ENCODE measurements around the gene COIL. TPM values are rescaled to one million over a fixed set of nuclear protein-coding genes. Genes with fewer than 3 reads are reported as not detected.

Gene COIL
- total and polyA plus RNA-seq, 2 donors (not counting 1 experiment from before 2014, with no cell fraction given): 7.3 to 12.1 TPM

DNA sequence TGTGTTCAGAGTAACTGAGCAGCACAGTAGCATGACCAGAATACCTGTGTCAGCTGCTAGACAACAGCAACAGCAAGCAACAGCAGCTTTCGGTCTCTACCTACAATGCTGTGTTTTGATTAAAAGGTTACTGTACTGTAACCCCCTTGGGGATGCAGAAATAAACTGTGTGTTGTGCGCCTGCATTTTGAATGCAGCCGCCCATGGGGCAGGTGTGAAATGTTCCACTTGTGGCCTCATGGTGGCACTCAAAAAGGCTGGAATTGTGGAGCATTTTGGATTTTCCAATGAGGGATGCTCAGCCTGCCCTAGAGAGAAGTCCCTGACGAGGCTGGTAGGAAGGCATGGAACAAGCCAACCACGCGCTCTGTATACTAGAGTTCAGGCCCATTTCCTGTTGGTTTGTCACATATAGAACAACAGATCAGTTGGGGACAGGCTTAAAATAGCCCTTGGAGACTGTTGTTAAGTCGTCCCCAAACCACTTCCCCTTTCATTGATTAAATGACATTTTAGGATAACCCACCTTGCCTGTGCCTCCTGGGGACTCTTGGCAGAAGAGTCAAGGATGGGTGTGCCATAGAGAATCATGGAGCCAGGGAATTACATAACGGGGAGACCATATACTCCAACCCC lies 44.2 kb upstream of the COIL start:
- Histone ChIP-seq H4K20me1 (ENCODE audit: control insufficient read depth, extremely low read depth, insufficient read depth, low read length) (no peaks in the 10 kb centered on the region), H2AFZ (ENCODE audit: low read length) (no peak overlapping the region), H3K9me3 (ENCODE audit: control insufficient read depth, insufficient read depth, low read depth, low read length) (no peaks in the 10 kb centered on the region), H3K9ac (ENCODE audit: insufficient read depth, low read length) (no peak overlapping the region), H3K4me2 (ENCODE audit: extremely low read depth, insufficient read depth, low read length) (no peak overlapping the region), H3K27ac (ENCODE audit: insufficient read depth, low read length) (no peak overlapping the region), H3K79me2 (ENCODE audit: control insufficient read depth, insufficient read depth, low read length) (no peaks in the 10 kb centered on the region), H3K4me3 (replicated peaks in 1 of 4; ENCODE audit: control extremely low read depth in 1 of 4, insufficient read depth in 1 of 4, low read depth in 3 of 4, low read length in 4 of 4) (no peak overlapping the region), H3K27me3 (ENCODE audit: control insufficient read depth, insufficient read depth, low read length) (no peaks in the 10 kb centered on the region), H3K4me1 (ENCODE audit: control insufficient read depth, extremely low read depth, insufficient read depth, low read length) (no peaks in the 10 kb centered on the region), H3K36me3 (ENCODE audit: control insufficient read depth, insufficient read depth, low read length) (peaks cover 6% of the 10 kb centered on the region)
- DNase-seq (ENCODE audit: low read depth in 2 of 2): no peak
- TF ChIP-seq, protein P1, sequence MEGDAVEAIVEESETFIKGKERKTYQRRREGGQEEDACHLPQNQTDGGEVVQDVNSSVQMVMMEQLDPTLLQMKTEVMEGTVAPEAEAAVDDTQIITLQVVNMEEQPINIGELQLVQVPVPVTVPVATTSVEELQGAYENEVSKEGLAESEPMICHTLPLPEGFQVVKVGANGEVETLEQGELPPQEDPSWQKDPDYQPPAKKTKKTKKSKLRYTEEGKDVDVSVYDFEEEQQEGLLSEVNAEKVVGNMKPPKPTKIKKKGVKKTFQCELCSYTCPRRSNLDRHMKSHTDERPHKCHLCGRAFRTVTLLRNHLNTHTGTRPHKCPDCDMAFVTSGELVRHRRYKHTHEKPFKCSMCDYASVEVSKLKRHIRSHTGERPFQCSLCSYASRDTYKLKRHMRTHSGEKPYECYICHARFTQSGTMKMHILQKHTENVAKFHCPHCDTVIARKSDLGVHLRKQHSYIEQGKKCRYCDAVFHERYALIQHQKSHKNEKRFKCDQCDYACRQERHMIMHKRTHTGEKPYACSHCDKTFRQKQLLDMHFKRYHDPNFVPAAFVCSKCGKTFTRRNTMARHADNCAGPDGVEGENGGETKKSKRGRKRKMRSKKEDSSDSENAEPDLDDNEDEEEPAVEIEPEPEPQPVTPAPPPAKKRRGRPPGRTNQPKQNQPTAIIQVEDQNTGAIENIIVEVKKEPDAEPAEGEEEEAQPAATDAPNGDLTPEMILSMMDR (conservative IDR thresholded peaks at IDR 0.05 in 1 of 2, IDR thresholded peaks at IDR 0.05 in 1 of 2; ENCODE audit: low read depth in 1 of 2, low read length in 2 of 2): peak in 1 of 2 donors; percentile 2
- no peak for TF ChIP-seq EZH2 (IDR thresholded peaks at IDR 0.05; ENCODE audit: low read length, missing control alignments)

DNA sequence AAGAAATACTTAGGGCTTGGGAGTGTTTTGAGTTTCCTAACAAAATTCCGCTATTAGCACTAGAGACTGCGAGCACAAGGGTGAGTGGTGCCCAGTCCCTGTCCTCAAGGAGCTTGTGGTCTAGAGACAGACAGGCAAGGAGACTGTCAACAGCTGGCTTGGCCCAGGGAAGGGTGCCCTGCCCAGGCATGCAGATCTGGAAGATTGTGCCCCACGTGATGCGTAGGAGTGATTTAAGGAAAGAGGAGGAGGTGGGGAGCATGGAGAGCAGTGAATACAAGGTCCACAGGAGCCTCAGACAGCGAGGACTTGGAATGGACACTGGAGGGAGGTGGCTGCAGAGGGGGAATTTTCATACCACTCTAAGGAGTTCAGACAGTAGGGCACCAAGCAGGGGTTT lies 42.1 kb upstream of the COIL start:
- H3K36me3 ChIP-seq (ENCODE audit: control insufficient read depth, insufficient read depth, low read length): peaks cover 6% of the 10 kb centered on the region
- no peak overlapping the region for H3K27ac ChIP-seq (ENCODE audit: insufficient read depth, low read length)
- no peak overlapping the region for H3K4me2 ChIP-seq (ENCODE audit: extremely low read depth, insufficient read depth, low read length)
- no peak overlapping the region for H2AFZ ChIP-seq (ENCODE audit: low read length)
- no peak overlapping the region for H3K9ac ChIP-seq (ENCODE audit: insufficient read depth, low read length)
- no peaks in the 10 kb centered on the region for H3K4me1 ChIP-seq (ENCODE audit: control insufficient read depth, extremely low read depth, insufficient read depth, low read length)
- H3K9me3 ChIP-seq (ENCODE audit: control insufficient read depth, insufficient read depth, low read depth, low read length): no peaks in the 10 kb centered on the region
- H4K20me1 ChIP-seq (ENCODE audit: control insufficient read depth, extremely low read depth, insufficient read depth, low read length): no peaks in the 10 kb centered on the region
- no peak for DNase-seq (ENCODE audit: low read depth in 2 of 2)
- no peaks in the 10 kb centered on the region for H3K27me3 ChIP-seq (ENCODE audit: control insufficient read depth, insufficient read depth, low read length)
- no peak for TF ChIP-seq EZH2 (IDR thresholded peaks at IDR 0.05; ENCODE audit: low read length, missing control alignments)
- TF ChIP-seq, protein P1 (conservative IDR thresholded peaks at IDR 0.05 in 1 of 2, IDR thresholded peaks at IDR 0.05 in 1 of 2; ENCODE audit: low read depth in 1 of 2, low read length in 2 of 2): no peak
- no peak overlapping the region for H3K4me3 ChIP-seq (replicated peaks in 1 of 4; ENCODE audit: control extremely low read depth in 1 of 4, insufficient read depth in 1 of 4, low read depth in 3 of 4, low read length in 4 of 4)
- no peaks in the 10 kb centered on the region for H3K79me2 ChIP-seq (ENCODE audit: control insufficient read depth, insufficient read depth, low read length)

DNA sequence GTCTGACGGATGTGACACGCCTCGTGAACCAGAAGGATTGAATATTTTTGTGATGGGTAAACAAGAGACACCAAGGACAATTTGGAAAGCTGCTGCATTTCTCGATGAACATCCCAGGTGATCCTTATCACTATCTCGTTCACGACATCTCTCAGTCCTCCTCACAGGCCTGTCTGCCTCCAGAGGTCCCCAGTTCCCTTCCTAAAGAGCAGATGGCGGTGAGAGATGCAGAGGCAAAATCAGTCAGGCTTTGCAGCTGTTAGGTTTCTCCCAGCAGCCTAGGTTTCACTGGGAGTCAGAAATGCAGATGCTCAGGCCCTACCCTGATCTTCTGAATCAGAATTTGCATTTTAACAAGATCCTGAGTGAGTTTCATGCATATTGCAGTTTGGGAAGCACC lies 40.7 kb upstream of the COIL start:
- Histone ChIP-seq H4K20me1 (ENCODE audit: control insufficient read depth, extremely low read depth, insufficient read depth, low read length) (no peaks in the 10 kb centered on the region), H3K9ac (ENCODE audit: insufficient read depth, low read length) (no peak overlapping the region), H3K36me3 (ENCODE audit: control insufficient read depth, insufficient read depth, low read length) (peaks cover 6% of the 10 kb centered on the region), H3K9me3 (ENCODE audit: control insufficient read depth, insufficient read depth, low read depth, low read length) (no peaks in the 10 kb centered on the region), H2AFZ (ENCODE audit: low read length) (no peak overlapping the region), H3K27me3 (ENCODE audit: control insufficient read depth, insufficient read depth, low read length) (no peaks in the 10 kb centered on the region), H3K4me3 (replicated peaks in 1 of 4; ENCODE audit: control extremely low read depth in 1 of 4, insufficient read depth in 1 of 4, low read depth in 3 of 4, low read length in 4 of 4) (no peak overlapping the region), H3K79me2 (ENCODE audit: control insufficient read depth, insufficient read depth, low read length) (no peaks in the 10 kb centered on the region), H3K27ac (ENCODE audit: insufficient read depth, low read length) (no peak overlapping the region), H3K4me2 (ENCODE audit: extremely low read depth, insufficient read depth, low read length) (no peak overlapping the region), H3K4me1 (ENCODE audit: control insufficient read depth, extremely low read depth, insufficient read depth, low read length) (no peaks in the 10 kb centered on the region)
- no peak for DNase-seq (ENCODE audit: low read depth in 2 of 2)
- TF ChIP-seq EZH2 (IDR thresholded peaks at IDR 0.05; ENCODE audit: low read length, missing control alignments): no peak
- TF ChIP-seq, protein P1 (conservative IDR thresholded peaks at IDR 0.05 in 1 of 2, IDR thresholded peaks at IDR 0.05 in 1 of 2; ENCODE audit: low read depth in 1 of 2, low read length in 2 of 2): no peak
